Right lobe of liver (tissue), 6 donors: ENCODE measurements around the gene MISFA. TPM values are rescaled to one million over a fixed set of nuclear protein-coding genes. Genes with fewer than 3 reads are reported as not detected.

Experiments
- ATAC-seq, 4 donors: fragments of 200-7000 bp; cut with Tn5 transposase; one replicate each; pipeline ENCODE4 v1.9.1; 2020; ENCODE audit warnings: mild to moderate bottlenecking in 4 of 4, moderate library complexity in 4 of 4
- DNase-seq, 3 donors: peaks; one replicate each; pipeline ENCODE4 v3.0.0-alpha.2; 2020
- H3K27ac ChIP-seq, 3 donors: fragments of 200-600 bp; one replicate each; pipeline ENCODE4 v1.8.0; 2022
- H3K27me3 ChIP-seq, 2 donors: fragments of 200-600 bp; one replicate each; pipeline ENCODE4 v1.8.0; 2022
- H3K36me3 ChIP-seq, 4 donors: fragments of 200-600 bp; sonication (generic) in 1 of 4; one replicate each; pipeline versions ENCODE4 v1.5.1 to v1.8.0; 2017 to 2022; ENCODE audit warnings: control low read depth in 1 of 4
- H3K4me1 ChIP-seq, 4 donors: fragments of 200-600 bp; sonication (generic) in 1 of 4; one replicate each; pipeline versions ENCODE4 v1.5.1 to v1.8.0; 2017 to 2022; ENCODE audit warnings: control low read depth in 1 of 4
- H3K4me3 ChIP-seq, 3 donors: fragments of 200-600 bp; one replicate each; pipeline ENCODE4 v1.8.0; 2022
- H3K9me3 ChIP-seq, 4 donors: fragments of 200-600 bp; sonication (generic) in 1 of 4; one replicate each; pipeline versions ENCODE4 v1.5.1 to v1.8.0; 2017 to 2022; ENCODE audit warnings: control low read depth in 1 of 4
- POLR2A ChIP-seq: fragments of 450-650 bp; IDR thresholded peaks from one replicate; pipeline ENCODE4 v1.6.1; 2017; ENCODE audit warnings: antibody characterized with exemption, mild to moderate bottlenecking
- WGBS: methylation state at CpG from one replicate; pipeline ENCODE4 v1.1.6; 2018; ENCODE audit warnings: low coverage, low lambda C conversion rate; ENCODE audit not compliant: insufficient coverage; ENCODE audit errors: missing lambda C conversion rate; 5-methylcytosine and 5-hydroxymethylcytosine counted together
- intact Hi-C, 2 donors: fragments of 100-400 bp; cut with DNase I; formaldehyde crosslinking; loops; one replicate each; pipeline versions ENCODE4 v1.11.2 to v1.14.1; 2022
- total RNA-seq, 6 experiments: library from RNA; depleted of rRNA in 2 of 6; stranded (reverse); fragments of >200 nt in 2 of 6; fragmentation: NEBNext Ultra II Directional in 3 of 6; extraction: Animal tissue kit (Norgen Biotek cat#: 25700) in 3 of 6; gene quantifications; one replicate each; pipeline versions ENCODE4 v1.1.0 to v1.2.4, GENCODE V29; 2016 to 2023
- TF ChIP-seq, protein P1 (sequence below), 4 donors: fragments of 200-600 bp in 3 of 4; fragments of 450-650 bp in 1 of 4; IDR thresholded peaks; one replicate each; pipeline versions ENCODE4 v1.5.1 to v1.8.0; 2016 to 2022; ENCODE audit warnings: antibody characterized with exemption in 4 of 4, mild to moderate bottlenecking in 2 of 4
- donor health status: DM: no; HTN: yes; CAD: no.
- donor health status: DM: no; HTN: no; CAD: no.
- donor health status: DM: no; HTN: no; CAD: no.
- donor health status: DM: no; HTN: yes; CAD: no.
- donor health status: DM: no; HTN: yes; CAD: no.

MISFA gene
- total RNA-seq, 6 experiments from 2014 or later = 0.83 to 2.2 (median 1.4) TPM; not detected in 2

- no peak for DNase-seq
- H3K36me3 ChIP-seq = peaks cover 0 to 54% (median 8%) of the 10 kb centered on the region in 4 donors
- 60% methylated on average over 1 of the region's 10 CpGs for WGBS
- no peak overlapping the region for H3K27ac ChIP-seq
- no peaks in the 10 kb centered on the region for H3K27me3 ChIP-seq
- no peak overlapping the region for H3K4me3 ChIP-seq
- TF ChIP-seq POLR2A = no peak
- TF ChIP-seq, protein P1, sequence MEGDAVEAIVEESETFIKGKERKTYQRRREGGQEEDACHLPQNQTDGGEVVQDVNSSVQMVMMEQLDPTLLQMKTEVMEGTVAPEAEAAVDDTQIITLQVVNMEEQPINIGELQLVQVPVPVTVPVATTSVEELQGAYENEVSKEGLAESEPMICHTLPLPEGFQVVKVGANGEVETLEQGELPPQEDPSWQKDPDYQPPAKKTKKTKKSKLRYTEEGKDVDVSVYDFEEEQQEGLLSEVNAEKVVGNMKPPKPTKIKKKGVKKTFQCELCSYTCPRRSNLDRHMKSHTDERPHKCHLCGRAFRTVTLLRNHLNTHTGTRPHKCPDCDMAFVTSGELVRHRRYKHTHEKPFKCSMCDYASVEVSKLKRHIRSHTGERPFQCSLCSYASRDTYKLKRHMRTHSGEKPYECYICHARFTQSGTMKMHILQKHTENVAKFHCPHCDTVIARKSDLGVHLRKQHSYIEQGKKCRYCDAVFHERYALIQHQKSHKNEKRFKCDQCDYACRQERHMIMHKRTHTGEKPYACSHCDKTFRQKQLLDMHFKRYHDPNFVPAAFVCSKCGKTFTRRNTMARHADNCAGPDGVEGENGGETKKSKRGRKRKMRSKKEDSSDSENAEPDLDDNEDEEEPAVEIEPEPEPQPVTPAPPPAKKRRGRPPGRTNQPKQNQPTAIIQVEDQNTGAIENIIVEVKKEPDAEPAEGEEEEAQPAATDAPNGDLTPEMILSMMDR (IDR thresholded peaks at IDR 0.05) = no peak
- intact Hi-C loops = no loop called here
- peak in 1 of 4 donors; percentile 25 for ATAC-seq
- peaks cover 0 to 15% (median under 1%) of the 10 kb centered on the region in 4 donors for H3K4me1 ChIP-seq
- H3K9me3 ChIP-seq = no peaks in the 10 kb centered on the region
Observed at GRCh38 chr11:18614667-18615066, 15.1 kb downstream of the MISFA start.

- Histone ChIP-seq H3K4me1 (peaks cover 0 to 15% (median under 1%) of the 10 kb centered on the region in 4 donors), H3K4me3 (no peak overlapping the region), H3K27ac (no peak overlapping the region), H3K36me3 (peaks cover 0 to 42% (median 8%) of the 10 kb centered on the region in 4 donors), H3K9me3 (no peaks in the 10 kb centered on the region), H3K27me3 (no peaks in the 10 kb centered on the region)
- DNase-seq (no peak), ATAC-seq (no peak)
- intact Hi-C loops = no loop called here
- 81% methylated on average over 11 of the region's 11 CpGs for WGBS
- no peak for TF ChIP-seq POLR2A
- TF ChIP-seq, protein P1 (IDR thresholded peaks at IDR 0.05) = no peak
Observed at GRCh38 chr11:18615628-18616392, 16.2 kb downstream of the MISFA start.

DNA sequence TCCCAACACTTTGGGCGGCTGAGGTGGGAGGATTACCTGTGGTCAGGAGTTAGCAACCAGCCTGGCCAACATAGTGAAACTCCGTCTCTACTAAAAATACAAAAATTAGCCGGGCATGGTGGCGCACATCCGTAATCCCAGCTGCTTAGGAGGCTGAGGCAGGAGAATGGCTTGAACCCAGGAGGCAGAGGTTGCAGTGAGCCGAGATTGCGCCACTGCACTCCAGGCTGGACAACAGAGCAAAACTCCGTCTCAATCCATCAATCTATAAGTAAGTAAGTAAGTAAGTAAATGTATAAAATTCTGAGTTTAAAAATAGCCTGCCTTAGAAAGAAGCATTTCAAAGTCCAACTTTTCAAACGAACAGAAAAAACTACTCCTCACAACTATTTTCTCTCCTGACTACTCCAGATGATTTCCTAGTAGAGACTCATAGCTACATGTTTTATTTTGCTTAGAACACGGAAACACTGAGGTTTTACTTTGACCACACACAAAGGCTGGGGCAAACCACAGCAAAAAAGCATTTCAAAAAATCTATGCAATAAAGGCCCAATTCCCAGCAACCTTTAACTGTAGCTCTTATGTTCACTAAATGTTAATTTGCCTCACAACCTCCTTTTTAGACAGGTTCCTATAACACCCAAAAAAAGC lies 18.2 kb downstream of the MISFA start:
- Histone ChIP-seq H3K9me3 (no peaks in the 10 kb centered on the region), H3K27me3 (no peaks in the 10 kb centered on the region), H3K36me3 (peaks cover 0 to 24% (median 5%) of the 10 kb centered on the region in 4 donors), H3K27ac (no peak overlapping the region), H3K4me3 (no peak overlapping the region), H3K4me1 (peaks cover 0 to 15% (median under 1%) of the 10 kb centered on the region in 4 donors)
- DNase-seq = no peak
- TF ChIP-seq, protein P1 (IDR thresholded peaks at IDR 0.05) = no peak
- no peak for TF ChIP-seq POLR2A
- 58% methylated on average over 9 of the region's 10 CpGs for WGBS
- intact Hi-C loops = no loop called here
- no peak for ATAC-seq

GRCh38 chr11:18618342-18619025 lies 18.9 kb downstream of the MISFA start:
- ATAC-seq (no peak), DNase-seq (no peak)
- 44% methylated on average over 5 of the region's 5 CpGs for WGBS
- intact Hi-C loops = no loop called here
- no peaks in the 10 kb centered on the region for H3K27me3 ChIP-seq
- H3K4me3 ChIP-seq = no peak overlapping the region
- TF ChIP-seq, protein P1 (IDR thresholded peaks at IDR 0.05) = no peak
- TF ChIP-seq POLR2A = no peak
- H3K9me3 ChIP-seq = no peaks in the 10 kb centered on the region
- peaks cover 0 to 15% (median under 1%) of the 10 kb centered on the region in 4 donors for H3K4me1 ChIP-seq
- H3K27ac ChIP-seq = no peak overlapping the region
- peaks cover 0 to 23% (median 5%) of the 10 kb centered on the region in 4 donors for H3K36me3 ChIP-seq
